Measurements from ENCODE around the gene TMEM129.
"Not testable (repeated sequence)": the region's sequence is repeated elsewhere in the genome, so short reads cannot be mapped to it uniquely, and the experiment has no call there.

Gene TMEM129

DNA sequence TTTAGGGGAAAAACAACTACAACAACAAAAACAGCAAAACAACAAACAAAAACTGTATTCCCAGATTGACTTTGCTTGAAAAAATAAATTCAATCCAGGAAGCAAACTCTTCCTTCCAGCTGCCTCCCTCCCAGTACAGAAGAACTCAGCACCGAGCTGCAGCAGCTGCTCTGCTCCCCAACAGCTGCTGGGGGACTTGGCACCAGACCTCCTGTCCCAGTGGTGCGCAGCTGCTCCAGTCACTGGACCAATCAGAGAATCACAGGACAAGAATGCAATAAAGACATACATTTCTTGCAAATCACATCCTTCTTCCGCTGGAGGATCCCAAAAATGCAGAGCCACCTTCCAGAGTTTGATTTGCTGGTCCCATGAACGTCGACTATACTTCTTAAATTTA lies 25.2 kb downstream of the TMEM129 start:
- DNase-seq (ENCODE audit: low read depth, low spot score): no peak

DNA sequence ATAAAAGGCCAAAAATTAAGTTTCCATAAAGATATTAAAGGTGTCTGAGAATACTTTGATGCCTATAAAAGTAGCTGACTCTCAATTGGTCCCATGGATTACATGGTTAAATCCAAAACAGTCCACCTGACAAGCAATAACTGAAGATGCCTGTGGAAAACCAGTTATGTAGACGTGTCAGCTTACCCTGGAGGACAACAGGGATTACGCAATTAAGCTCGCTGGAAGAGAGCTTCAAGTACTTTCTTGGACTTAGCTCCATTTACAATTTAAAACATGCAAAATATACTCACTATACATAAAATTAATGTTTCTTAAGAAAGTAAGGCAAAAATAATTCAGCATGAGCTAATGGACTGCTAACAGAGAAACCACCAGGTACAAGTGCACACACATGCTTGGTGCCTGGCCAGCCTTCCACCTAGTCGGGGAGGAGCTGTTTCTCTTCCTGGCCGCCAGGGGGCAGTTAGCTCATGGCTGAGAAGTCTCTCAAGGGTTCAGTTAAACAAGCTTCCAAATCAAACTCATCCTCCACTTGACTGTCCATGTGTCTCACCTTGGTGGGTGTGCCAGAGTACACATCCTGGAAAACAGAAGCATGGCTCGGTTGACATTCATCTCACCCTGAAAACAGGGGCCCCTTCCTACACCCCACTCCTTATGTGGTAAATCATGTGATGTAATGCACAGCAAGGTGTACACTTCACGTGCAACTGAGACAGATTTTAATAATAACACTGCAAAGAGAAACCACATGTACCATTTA lies 27.8 kb downstream of the TMEM129 start:
- DNase-seq (ENCODE audit: low read depth, low spot score): peak; percentile 45

DNA sequence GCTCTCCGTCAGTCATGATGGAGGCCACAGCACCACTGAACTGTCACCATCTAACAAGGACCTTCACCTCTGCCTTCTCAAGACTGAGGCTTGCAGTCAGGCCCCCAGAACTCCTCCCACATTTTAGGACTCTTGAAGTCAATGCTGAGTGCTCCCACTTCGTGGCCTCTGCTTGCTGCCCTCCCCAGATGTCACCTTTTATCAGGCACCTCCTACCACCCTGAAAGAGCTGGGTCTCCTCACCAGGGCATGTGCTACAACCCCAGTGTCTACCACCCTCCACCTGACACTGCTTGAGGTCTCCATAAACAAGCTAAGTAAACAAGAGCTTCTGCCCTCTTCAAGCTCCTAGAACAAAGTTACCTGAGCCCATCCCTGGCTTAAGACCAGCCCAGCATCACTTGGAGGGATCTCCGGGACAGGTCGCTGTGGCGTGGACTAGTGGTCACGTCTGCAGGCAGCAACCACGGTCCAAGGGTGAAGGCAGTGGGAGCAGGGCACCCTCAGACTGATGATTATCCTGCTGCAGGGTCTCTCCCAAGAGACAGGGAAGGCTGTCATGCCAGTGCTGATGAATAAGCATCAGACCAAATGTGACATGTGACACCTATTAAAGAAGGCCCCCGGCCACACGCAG lies 29.3 kb downstream of the TMEM129 start:
- no peak for DNase-seq (ENCODE audit: low read depth, low spot score)

DNA sequence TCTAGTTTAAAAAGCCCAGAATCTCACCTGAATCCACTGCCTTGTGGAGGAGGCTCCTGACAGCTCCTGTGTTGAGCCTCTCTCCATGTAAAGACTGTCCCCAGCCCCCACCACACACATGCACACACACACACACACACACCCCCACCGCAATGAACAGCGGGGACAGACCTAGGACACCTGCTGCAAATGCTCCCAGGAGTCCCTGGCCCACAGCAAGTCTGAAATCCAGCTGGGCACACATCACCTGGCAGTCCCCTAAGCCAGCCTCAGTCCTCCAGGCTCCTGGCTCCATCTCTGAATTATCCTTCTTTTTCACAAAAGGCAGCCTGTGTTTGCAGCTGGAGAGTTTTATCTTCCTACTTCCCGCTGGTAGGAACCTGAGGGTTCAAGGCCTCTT lies 30.4 kb downstream of the TMEM129 start:
- DNase-seq (ENCODE audit: low read depth, low spot score): no peak

DNA sequence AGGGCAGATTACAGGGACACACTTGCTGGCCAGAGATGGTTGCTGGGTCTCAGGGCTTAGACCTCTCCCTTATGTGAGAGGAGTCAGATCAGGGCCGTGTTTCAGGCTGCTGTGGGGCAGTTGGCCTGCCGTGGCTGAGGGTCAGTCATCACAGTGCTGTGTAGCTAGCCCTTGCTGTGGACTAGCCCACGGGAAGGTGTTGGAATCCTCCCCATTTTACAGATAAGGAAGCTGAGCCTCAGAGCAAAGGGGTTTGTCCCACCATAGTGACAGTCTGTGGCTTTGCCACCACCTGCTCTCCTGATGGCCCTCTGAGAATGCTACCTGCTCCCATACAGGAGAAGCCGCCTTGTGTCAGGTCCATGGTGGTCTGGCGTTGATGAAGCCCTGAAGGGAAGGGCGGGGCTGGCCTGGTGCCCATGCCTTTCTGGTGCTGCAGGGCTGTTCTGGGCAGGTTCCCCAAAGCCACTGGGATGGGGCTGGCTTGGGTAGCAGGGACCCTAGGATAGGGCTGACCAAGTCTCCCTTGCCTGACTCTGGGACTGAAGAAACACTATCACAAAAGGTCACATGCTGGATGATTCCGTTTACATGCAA lies 34.6 kb downstream of the TMEM129 start:
- DNase-seq (ENCODE audit: low read depth, low spot score): no peak

DNA sequence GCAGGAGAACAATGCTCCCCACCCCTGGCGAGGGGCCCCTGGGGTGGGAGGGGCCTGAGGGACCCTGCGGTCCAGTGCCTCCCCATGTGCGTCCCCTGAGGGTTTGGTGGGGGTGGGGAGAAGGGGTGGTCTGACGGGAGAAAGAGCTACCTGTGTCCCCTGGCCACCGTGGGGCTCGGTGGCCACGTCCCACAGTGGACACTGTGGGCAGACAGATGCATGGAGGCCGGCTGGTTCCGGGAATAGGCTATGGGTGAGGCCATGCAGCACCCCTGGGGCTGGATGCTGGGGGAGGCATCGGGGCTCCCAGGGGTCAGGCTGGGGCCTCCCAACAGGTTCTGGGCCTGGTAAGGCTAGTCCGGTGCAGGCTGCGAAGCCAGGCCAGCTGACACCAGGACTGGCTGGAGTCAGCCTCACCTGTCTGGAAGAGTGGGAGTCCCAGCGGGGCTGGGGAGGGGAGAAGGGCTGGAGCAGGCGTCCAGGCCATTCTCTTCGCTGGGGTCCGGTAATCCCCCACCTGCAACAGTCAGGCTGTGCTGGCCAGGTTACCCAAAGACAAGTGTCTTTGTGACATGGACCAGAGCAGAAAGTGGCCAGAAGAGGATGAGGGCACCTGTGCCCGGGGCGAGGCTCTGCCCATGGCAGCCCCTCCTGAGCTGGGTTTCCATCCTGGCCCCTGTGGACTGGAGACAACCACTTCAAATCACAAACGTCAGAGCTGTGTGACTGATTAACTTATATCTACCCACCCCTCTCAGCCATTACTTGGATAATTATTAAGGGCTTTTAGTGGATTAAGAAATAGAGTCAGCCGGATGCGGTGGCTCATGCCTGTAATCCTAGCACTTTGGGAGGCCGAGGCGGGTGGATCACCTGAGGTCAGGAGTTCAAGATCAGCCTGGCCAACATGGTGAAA lies 35.6 kb downstream of the TMEM129 start:
- DNase-seq (ENCODE audit: low read depth, low spot score): no peak

DNA sequence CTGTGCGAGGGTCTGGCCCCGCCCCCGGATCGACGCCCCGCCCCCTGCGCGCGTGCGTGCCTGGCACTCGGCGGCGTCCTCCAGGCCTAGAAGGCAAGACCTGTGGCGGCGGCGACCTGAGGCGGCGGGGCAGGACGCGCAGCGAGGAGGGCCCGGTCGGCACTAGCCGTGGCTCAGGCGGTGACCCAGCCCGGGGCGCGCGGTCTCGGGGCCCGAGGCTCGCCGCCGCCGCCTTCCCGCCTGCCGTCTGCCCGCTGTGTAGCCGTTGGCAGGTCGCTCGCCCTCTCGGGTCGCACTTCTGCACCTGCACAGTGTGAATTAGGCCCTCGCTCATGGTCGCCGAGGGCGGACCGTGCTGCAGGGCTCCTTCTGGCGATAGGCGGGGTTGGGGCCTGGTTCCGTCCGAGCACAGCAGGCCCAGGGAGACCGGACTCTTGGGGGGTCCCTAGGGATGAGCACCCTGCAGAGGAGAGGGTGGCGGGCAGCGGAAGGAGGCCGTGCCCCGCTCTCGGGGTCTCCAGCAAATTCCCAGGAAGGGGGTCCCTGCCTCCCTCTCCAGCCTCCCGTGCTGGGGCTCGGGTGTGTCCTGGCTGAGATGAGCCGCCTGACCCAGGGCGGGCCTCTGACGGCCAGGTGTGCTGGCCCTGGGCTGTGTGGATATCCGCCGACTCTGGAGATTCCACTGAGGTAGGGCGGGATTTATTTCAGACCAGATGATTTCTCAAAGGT lies 36.5 kb downstream of the TMEM129 start:
- DNase-seq (ENCODE audit: low read depth, low spot score): peak; percentile 92

DNA sequence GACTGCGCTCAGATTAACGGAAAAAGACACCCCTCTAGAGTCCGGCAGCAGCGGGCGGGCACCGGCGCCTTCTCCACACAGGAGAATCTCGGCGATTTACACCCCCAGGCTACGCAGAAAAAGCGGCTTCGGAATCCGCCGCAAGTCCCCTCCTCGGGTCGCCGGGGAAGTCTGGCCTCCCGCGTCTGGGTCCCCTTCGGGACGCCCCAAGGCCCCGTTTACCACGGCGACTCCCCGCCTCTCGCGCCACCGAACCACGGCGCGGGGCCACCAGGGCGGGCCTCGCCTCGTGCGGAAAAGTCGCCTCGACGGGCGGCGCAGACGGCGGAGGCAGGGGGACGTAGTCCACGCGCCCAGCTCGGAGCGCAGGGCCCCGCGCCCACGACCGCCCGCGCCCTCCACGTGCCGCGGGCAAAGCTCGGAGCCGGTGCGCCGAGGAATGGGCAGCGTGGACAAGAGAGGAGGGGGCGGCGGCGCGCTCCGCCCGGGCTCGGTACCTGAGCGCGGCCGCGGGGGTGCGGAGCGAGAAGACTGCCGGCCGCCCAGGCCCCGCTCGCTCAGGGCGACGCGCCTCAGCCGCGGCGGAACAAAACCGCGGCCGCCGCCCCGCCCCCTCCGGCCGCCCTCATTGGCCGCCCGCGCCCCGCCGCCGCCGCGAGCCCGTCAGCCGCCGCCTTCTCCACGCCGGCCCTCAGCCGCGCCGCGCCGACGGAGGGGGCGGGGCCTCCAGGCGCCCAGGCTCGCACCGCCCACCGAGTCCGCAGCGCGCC lies 37.2 kb downstream of the TMEM129 start, which contains the start of gene FAM53A:
TSS of gene FAM53A (minus strand) at position 578 of the 770 bp plus-strand sequence. CDS start 15,572 bp downstream, outside the sequence.
- no peak for DNase-seq (ENCODE audit: low read depth, low spot score)

DNA sequence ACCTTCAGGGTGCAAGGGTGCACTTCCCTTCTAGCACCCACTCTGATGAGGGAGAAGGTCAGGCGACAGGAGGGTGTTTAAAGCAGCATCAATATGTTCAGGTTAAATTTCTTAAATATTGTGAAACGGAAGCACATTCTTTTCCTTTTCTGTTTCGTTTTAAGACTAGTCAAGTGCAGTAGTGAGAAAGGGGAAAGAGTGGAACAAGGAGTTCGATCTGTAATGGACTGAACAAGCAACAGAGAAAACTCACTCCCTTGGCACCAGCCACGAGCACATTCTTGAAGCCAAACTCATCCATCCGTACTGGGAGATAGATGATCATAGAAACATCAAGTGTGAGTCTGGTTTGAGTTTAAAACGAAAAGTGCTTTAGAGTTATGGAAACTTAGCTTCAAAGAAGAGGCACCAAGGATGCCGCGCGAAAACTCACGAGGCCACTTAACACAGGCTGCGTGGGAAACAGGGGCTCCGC lies 37.8 kb downstream of the TMEM129 start:
- DNase-seq (ENCODE audit: low read depth, low spot score): no peak

DNA sequence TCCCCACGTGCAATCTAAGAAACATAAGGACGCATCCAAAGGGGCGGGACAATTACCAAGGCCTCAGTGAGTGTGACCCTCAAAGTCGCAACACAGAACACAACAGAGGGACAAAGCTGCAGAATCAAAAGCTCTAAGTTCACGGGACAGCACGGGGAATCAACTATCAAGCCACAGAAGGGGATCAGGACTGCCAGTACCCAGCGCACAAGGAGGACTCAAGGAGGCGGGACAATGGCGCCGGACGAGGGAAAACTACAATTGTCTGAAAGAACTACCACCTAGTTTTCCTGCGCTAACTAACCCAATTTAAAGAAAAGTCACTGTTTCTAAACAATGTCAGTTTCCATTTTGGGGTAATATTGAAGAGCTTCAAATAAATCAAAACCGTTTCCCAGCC lies 38.3 kb downstream of the TMEM129 start:
- DNase-seq (ENCODE audit: low read depth, low spot score): no peak

DNA sequence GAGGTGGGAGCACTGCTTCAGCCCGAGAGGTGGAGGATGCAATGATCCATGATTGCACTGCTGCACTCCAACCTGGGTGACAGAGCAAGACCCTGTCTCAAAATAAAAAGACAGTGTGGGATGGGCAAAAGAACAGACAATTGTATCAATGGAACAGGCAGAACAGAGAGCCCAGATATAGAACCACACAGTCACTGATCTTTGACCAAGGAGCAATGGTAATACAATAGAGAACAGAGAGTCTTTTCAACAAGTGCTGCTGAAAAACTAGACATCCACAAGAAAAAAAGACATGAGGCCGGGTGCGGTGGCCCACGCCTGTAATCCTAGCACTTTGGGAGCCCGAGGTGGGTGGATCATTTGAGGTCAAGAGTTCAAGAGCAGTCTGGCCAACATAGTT lies 42.9 kb downstream of the TMEM129 start:
- no peak for DNase-seq (ENCODE audit: low read depth, low spot score)

DNA sequence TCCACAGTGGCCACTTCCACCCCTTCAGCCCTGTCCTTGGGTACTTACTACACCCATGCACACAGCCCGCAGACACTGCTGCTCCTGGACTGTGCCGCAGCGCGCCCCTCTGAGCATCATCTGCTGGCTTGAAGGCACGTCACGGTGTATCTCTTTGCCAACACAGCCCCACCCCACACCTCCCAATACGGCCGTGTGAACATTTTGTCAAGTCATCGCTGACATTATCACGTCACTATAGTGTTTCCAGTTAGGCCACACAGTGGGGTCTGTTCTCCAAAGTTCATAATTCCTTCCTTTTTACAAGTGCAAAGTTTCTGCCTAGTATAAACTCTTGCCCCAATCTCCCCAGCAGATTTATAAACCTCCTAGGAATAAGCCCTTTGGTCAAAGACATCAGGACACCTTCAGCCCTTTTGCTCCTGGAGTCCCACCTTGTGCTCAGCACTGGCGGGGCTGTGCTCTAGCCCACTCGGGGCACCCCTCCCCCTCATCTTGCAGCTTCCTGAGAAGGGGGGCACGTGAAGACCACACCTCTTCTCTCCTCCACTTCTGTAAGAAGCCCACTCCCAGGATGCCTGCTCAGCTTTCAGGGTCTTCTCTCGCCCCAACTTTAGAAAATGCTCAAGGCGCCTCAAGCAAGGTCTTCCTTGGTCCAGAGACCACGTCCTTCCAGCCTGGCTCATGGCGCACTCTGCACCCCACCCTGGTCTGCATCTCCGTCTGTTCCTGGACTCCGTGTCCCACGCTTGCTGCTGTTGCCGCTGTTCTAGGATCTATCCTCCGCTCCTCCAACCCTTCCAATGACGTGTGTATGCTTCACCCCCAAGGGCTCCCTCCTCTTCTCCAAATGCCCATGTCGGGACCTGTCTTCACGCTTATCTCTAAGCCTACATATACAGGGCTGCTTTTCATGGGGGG lies 44.3 kb downstream of the TMEM129 start:
- DNase-seq (ENCODE audit: low read depth, low spot score): no peak

DNA sequence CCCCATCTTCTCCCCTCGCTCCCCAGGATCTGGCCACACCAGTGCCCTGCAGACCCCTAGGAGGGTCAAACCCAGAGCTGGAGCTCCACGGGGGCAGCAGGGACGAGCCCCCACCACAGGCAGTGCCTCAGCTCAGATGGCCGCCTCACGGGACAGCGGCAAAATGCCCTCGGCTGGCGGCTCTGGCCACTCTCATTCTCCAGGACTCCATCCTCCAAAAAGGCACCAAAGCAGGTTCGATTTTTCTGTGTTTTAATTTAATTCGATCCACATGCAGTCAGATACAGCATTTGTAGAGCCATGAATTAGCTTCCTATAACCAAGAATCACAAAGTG lies 45.4 kb downstream of the TMEM129 start:
- no peak for DNase-seq (ENCODE audit: low read depth, low spot score)

DNA sequence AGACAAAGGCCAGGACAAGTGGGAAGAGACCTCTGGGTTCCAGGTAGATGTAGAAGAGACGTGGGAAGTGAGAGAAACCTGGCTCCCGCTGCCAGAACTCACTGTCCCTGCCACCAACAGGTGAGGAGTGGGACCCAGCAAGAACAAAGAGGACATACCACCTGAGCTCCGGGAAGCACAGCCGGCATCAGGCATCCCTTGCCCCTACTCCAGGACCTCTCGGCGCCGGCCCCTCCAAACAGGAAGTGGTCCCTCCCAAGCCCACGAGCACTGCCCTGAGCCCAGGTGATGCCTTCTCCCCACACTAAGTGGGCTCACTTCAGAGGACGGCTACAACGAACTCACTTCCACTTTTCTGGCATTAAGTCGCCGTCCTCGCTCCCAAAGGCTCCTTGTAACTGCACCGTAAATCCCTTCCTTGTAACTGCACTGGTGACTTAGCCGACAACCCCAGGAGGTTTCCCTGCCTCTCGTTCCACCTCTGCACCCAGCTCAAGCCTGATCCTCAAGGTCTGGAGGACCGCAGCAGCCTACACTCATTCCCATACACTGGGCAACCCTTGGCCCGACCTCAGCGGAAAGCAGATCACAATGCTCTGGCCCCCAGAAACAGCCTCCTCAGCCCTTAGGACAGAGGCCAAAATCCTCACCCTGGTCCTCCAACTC lies 45.9 kb downstream of the TMEM129 start:
- DNase-seq (ENCODE audit: low read depth, low spot score): no peak

DNA sequence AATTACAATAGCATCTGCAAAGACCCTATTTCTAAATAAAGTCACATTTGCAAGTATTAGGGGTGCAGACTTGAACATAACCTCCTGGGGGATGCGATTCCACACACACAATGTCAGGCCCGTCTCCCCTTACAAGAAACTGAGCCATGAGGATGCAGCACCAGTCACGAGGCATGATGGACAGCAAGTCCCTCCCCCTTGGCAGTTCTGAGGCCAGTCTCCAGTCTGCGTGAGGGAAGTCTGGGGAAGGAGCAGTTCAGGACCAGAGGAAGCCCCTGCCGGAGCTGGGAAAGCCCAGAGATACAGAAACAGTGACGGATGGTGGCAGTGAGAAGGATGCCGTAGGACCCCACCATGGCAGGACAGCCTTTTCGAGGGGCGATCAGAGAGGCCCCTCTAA lies 46.4 kb downstream of the TMEM129 start:
- no peak for DNase-seq (ENCODE audit: low read depth, low spot score)

DNA sequence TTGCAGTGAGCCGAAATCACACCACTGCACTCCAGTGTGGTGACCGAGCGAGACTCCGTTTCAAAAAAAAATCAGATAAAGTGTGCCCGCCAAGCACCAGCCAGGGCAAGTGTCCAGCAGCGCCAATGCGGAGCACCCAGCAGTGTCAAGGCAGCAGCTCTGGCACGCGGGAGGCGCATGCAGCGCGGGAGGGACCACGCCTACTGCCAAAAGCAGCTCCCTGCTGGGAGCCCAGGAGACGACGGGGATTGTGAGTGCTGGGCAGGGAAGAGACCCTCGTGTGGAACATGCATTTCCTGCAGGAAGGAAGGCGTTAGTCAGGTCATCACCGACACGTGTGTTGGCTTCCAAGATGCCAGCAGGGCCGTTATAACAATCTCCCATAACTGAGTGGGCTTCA lies 47.5 kb downstream of the TMEM129 start:
- DNase-seq (ENCODE audit: low read depth, low spot score): no peak

DNA sequence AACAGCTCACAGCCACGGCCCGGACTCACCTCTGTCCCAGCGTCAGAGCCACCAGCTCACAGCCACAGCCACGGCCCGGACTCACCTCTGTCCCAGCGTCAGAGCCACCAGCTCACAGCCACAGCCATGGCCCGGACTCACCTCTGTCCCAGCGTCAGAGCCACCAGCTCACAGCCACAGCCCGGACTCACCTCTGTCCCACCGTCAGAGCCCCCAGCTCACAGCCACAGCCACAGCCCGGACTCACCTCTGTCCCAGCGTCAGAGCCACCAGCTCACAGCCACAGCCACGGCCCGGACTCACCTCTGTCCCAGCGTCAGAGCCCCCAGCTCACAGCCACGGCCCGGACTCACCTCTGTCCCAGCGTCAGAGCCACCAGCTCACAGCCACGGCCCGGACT lies 50.1 kb downstream of the TMEM129 start:
- DNase-seq (ENCODE audit: low read depth, low spot score): not testable (repeated sequence)

DNA sequence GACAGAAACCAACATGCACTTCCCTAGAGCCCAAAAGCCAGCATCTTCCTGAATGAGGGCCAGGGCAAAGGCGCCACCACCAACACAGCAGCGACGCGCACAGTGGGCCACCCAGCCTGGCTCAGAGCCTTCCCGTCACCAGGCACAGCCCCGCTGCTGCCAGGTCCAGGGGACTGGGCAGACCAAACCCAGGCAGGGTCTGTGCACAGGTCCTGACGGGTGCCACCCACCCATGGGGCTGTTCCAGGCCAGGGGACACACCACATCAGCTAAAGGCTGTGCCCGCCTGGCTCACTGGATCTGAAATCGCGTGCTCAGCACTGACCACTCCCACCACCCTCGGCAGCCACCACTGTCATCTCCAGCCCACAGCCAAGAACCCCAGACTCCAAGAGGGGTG lies 50.8 kb downstream of the TMEM129 start:
- no peak for DNase-seq (ENCODE audit: low read depth, low spot score)

DNA sequence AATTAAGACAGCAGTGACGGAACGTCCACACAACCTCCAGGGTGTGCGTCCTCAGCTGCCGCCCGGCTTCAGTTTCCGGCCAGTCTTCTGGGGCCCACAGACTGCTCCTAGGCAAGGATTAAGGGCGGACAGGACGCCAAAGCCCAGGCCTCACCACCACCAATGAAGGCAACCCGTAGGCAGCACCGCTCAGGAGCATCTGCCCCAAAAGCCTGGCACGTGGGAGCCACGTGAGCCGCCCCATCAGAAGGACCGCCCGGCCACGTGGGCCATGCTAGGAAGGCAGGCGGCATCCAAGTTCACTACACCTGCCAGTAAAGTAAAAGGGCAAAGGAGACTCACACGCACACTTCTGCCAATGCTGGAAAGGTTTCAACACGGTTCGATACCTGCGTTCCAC lies 51.3 kb downstream of the TMEM129 start:
- no peak for DNase-seq (ENCODE audit: low read depth, low spot score)

All from activated naive CD8-positive, alpha-beta T cell treated with anti-CD3 and anti-CD28 coated beads, Interleukin-2, amount 50 U/mL, for 16 hours (primary cell).